ENCODE data around the gene PDCD1. TPM values are rescaled to one million over a fixed set of nuclear protein-coding genes. Genes with fewer than 3 reads are reported as not detected.

The PDCD1 gene
- polyA plus RNA-seq, 1 donor (not counting 4 experiments of a cell fraction or from before 2014, with no cell fraction given): not detected

DNA sequence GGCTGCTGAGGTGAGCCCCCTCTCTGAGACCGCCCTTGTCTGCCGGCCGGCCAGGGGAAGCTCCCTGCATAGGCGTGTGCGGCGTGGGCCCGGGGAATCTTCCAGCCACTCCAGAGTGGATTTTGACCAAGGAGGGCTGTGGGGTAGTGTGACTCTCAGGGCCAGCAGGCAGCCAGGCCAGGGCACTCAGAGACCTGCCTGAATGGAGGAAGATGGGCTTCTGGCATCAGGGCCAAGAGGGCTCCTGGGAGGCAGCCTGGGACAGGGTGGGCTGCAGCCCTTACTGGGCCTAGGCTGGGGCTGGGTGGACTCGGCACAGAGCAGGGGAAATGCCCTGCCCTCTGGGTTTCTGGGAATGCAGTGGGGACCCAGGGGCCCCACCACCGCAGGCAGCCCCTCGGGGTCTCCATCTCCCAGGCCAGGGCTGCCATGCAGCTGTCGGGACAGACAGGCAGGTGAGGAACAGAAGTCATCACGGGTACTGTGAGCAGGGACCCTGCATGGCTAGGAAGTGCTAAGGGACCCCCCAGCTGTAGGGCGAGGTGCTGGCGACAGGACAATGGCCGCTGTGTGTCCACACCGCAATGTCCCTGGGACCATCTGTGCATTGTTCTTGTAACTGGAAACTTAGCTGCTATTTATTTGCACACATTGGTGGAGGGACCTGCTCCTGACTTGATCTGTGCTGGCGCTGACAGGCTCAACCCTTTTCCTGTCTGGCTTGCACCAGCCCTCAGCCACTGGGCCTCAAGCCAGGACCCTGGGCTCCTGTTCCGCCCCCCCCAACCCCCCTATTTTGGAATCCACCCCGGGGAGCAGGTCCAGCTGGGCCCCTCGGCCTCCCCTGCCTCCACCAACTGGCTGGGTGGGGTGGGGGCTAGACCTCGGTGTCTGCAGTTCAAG lies 4.1 kb downstream of the PDCD1 start:
- DNase-seq (ENCODE audit: low read depth, low spot score): no peak
- Histone ChIP-seq H3K4me3 (ENCODE audit: control insufficient read depth in 2 of 3, extremely low read depth in 1 of 3, insufficient read depth in 2 of 3, low read depth in 1 of 3, low read length in 3 of 3) (no peak overlapping the region), H3K27ac (ENCODE audit: control insufficient read depth, insufficient read depth, low read length) (no peak overlapping the region), H3K27me3 (ENCODE audit: control insufficient read depth, extremely low read depth, insufficient read depth, low read length) (peaks cover 13% of the 10 kb centered on the region), H3K9me3 (ENCODE audit: control insufficient read depth, low read depth, low read length) (no peaks in the 10 kb centered on the region), H3K36me3 (ENCODE audit: control insufficient read depth in 2 of 2, extremely low read depth in 1 of 2, insufficient read depth in 2 of 2, low read length in 2 of 2) (no peaks in the 10 kb centered on the region), H3K9me1 (ENCODE audit: control insufficient read depth, extremely low read depth, insufficient read depth, low read length) (no peaks in the 10 kb centered on the region), H2AFZ (ENCODE audit: control insufficient read depth, low read length) (no peak overlapping the region), H3K9ac (ENCODE audit: control insufficient read depth, extremely low read depth, insufficient read depth, low read length) (no peak overlapping the region), H4K20me1 (ENCODE audit: control insufficient read depth, extremely low read depth, insufficient read depth, low read length) (no peaks in the 10 kb centered on the region), H3K4me1 (ENCODE audit: control insufficient read depth, extremely low read depth, insufficient read depth, low read length) (peaks cover 2% of the 10 kb centered on the region), H3K79me2 (ENCODE audit: control insufficient read depth, insufficient read depth, low read length) (no peaks in the 10 kb centered on the region), H3K4me2 (ENCODE audit: control insufficient read depth, extremely low read depth, insufficient read depth, low read depth, low read length) (no peak overlapping the region)
- no peak for FAIRE-seq
- TF ChIP-seq EZH2 (IDR thresholded peaks at IDR 0.05; ENCODE audit: low read length): no peak
- TF ChIP-seq, protein P1, sequence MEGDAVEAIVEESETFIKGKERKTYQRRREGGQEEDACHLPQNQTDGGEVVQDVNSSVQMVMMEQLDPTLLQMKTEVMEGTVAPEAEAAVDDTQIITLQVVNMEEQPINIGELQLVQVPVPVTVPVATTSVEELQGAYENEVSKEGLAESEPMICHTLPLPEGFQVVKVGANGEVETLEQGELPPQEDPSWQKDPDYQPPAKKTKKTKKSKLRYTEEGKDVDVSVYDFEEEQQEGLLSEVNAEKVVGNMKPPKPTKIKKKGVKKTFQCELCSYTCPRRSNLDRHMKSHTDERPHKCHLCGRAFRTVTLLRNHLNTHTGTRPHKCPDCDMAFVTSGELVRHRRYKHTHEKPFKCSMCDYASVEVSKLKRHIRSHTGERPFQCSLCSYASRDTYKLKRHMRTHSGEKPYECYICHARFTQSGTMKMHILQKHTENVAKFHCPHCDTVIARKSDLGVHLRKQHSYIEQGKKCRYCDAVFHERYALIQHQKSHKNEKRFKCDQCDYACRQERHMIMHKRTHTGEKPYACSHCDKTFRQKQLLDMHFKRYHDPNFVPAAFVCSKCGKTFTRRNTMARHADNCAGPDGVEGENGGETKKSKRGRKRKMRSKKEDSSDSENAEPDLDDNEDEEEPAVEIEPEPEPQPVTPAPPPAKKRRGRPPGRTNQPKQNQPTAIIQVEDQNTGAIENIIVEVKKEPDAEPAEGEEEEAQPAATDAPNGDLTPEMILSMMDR (optimal IDR thresholded peaks at IDR 0.05 in 1 of 3, IDR thresholded peaks at IDR 0.05 in 1 of 3, conservative IDR thresholded peaks at IDR 0.05 in 1 of 3; ENCODE audit: extremely low read depth in 1 of 3, insufficient read depth in 2 of 3, low read length in 3 of 3): no peak
- dilution Hi-C loops (cut with MboI; ENCODE audit: extremely low pct_ligation_motif_present, low sequenced_read_pairs): no loop called here

DNA sequence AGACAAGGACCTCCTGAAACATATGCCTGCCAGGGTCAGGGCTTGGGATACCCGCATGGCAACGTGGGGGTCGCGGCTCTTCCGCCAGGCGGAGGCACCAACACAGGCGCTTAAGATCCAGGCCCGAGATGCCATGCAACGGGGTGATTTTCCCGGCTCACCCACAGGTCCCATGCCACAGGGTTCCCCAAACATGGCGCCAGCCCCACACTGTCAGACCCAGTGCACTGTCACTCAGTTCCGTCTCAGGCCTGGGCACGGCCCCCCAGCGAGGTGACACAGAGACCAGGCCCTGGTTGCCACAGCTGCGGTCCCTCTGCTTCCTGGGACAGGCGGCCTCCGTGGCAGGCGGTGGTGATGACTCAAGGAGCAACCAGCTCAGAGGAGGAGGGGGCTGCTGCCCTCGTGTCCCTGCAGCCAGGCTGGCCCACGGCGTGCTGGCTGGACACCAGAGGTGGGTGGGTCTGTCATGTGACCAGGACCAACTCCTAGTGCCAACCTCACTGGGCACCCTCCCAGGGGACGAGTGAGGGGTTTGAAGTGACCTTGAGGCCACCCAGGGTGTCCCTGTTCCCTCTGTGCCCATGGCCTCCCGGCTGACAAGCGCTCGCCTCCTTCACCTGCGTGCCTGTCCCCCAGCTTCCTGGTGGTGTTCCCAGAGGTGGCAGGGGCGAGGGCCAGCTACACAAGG lies 4.9 kb downstream of the PDCD1 start:
- dilution Hi-C loops (cut with MboI; ENCODE audit: extremely low pct_ligation_motif_present, low sequenced_read_pairs): no loop called here
- H3K4me2 ChIP-seq (ENCODE audit: control insufficient read depth, extremely low read depth, insufficient read depth, low read depth, low read length): no peak overlapping the region
- H3K9me3 ChIP-seq (ENCODE audit: control insufficient read depth, low read depth, low read length): no peaks in the 10 kb centered on the region
- H3K4me1 ChIP-seq (ENCODE audit: control insufficient read depth, extremely low read depth, insufficient read depth, low read length): no peaks in the 10 kb centered on the region
- H3K36me3 ChIP-seq (ENCODE audit: control insufficient read depth in 2 of 2, extremely low read depth in 1 of 2, insufficient read depth in 2 of 2, low read length in 2 of 2): no peaks in the 10 kb centered on the region
- H3K27ac ChIP-seq (ENCODE audit: control insufficient read depth, insufficient read depth, low read length): no peak overlapping the region
- no peak overlapping the region for H3K9ac ChIP-seq (ENCODE audit: control insufficient read depth, extremely low read depth, insufficient read depth, low read length)
- no peak overlapping the region for H3K4me3 ChIP-seq (ENCODE audit: control insufficient read depth in 2 of 3, extremely low read depth in 1 of 3, insufficient read depth in 2 of 3, low read depth in 1 of 3, low read length in 3 of 3)
- no peaks in the 10 kb centered on the region for H3K9me1 ChIP-seq (ENCODE audit: control insufficient read depth, extremely low read depth, insufficient read depth, low read length)
- H3K27me3 ChIP-seq (ENCODE audit: control insufficient read depth, extremely low read depth, insufficient read depth, low read length): peaks cover 8% of the 10 kb centered on the region
- no peak for FAIRE-seq
- no peaks in the 10 kb centered on the region for H4K20me1 ChIP-seq (ENCODE audit: control insufficient read depth, extremely low read depth, insufficient read depth, low read length)
- H3K79me2 ChIP-seq (ENCODE audit: control insufficient read depth, insufficient read depth, low read length): no peaks in the 10 kb centered on the region
- H2AFZ ChIP-seq (ENCODE audit: control insufficient read depth, low read length): no peak overlapping the region
- TF ChIP-seq, protein P1 (optimal IDR thresholded peaks at IDR 0.05 in 1 of 3, IDR thresholded peaks at IDR 0.05 in 1 of 3, conservative IDR thresholded peaks at IDR 0.05 in 1 of 3; ENCODE audit: extremely low read depth in 1 of 3, insufficient read depth in 2 of 3, low read length in 3 of 3): no peak
- TF ChIP-seq EZH2 (IDR thresholded peaks at IDR 0.05; ENCODE audit: low read length): no peak
- no peak for DNase-seq (ENCODE audit: low read depth, low spot score)

Data from keratinocyte (primary cell).